DOHH2 (cell line): Measurements from ENCODE around the gene TBL1X.

Experiments
- CTCF ChIP-seq: fragments of 200-600 bp; sonication (generic); IDR thresholded peaks from one replicate; pipeline ENCODE4 v1.5.1; 2014; ENCODE audit warnings: antibody characterized with exemption, mild to moderate bottlenecking, low read depth, low read length; ENCODE audit not compliant: poor library complexity, severe bottlenecking
- EZH2phosphoT487 ChIP-seq: fragments of 200-600 bp; sonication (generic); IDR thresholded peaks from 2 replicates; pipeline ENCODE4 v1.6.1; 2017; ENCODE audit warnings: borderline replicate concordance, mild to moderate bottlenecking, antibody characterized with exemption, low read length, moderate library complexity, mixed read lengths

- no peak for TF ChIP-seq EZH2phosphoT487
- TF ChIP-seq CTCF, result no peak
These were observed 282.8 kb downstream of the TBL1X start for GRCh38 chrX:9747644-9748043.
